Activated T-helper 1 cell treated with anti-CD3 and anti-CD28 coated beads, Interleukin-2, amount 50 U/mL, for 16 hours (primary cell): ENCODE results near the gene FHAD1.
A peak's percentile ranks its signal among the peaks of the same experiment; 100 is the strongest.

Experiments
- DNase-seq, 2 donors: peaks; one replicate each; pipeline ENCODE4 v3.0.0-alpha.2; 2020; ENCODE audit warnings: low read depth in 1 of 2, low spot score in 1 of 2

FHAD1 gene

DNA sequence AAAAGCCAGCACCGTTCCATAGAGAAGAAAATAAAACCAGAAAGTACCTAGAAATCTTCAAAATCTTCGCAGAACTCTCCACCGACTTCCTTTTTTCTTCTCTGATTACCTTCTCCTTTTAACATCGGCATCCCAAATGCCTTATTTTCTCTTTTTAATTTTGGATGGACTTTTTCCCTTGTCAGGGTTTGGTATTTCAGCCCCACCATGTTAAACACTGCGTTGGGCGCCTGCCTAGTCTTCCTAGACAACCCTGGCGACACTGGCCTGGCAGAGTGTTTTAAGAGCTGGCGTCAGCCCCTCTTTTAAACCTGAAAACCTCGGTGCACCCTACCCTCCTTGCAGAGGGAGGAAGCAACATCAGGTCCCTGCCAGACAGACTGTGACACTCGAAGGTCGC lies 96.7 kb downstream of the FHAD1 start:
- DNase-seq: no peak

DNA sequence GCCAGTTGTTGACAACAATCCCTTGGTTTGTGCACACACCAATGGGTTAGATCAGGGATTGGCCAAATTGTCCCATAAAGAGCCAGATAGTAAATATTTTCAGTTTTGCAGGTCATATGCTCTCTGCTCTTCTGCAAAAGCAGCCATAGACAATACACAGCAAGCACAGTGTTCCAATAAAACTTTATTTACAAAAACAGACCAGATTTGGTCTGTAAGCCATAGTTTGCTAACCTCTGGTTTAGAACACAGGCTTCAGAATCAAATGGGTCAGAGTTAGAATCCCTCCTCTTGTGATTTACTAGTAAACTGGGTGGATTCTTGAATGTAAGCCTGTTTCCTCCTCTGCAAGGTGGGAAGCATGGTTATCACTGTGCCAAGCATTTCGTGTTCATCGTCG lies 97.4 kb downstream of the FHAD1 start:
- no peak for DNase-seq

DNA sequence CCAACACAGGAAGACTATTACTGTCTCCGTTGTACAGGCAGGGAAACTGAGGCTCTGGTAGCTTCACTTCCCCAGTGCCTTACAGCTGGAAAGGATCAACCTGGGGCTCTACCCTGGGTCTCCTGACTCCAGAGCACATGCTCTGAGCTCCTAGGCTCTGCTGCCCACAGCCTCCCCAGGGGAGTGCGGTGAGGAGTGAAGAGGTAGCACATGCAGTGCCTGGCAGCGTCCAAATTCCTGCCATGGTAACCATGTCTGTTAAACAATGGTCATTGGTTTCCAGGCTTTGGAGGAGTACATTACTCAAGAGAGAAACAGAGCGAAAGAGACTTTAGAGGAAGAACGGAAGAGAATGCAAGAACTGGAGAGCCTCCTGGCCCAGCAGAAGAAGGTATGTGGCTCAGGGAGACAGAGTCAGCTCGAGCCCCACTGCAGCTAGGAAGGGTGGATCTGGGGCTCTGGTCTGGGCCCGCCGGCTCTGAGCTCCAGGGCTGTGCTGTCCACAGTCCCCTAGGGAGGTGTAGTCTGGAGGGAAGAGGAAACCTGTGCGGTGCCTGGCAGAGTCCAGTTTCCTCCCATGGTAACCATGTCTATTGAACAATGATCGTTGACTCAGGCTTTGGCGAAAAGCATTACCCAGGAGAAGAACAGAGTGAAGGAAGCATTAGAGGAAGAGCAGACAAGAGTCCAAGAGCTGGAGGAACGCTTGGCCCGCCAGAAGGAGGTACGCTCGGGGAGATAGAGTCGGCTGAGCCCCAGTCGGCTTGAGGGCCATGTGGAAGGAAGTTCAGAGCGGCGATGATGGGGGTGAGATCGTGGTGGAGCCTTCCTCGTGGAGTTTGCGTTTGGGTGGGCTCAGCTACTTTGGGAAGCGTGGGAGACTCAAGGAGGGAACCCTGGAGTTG lies 98.0 kb downstream of the FHAD1 start:
- DNase-seq: no peak

GRCh38 chr1:15345705-15346345 lies 98.8 kb downstream of the FHAD1 start:
- peak; percentile 34 to 50 for DNase-seq

- DNase-seq: no peak
Measured at GRCh38 chr1:15346346-15347030, 99.5 kb downstream of the FHAD1 start.

DNA sequence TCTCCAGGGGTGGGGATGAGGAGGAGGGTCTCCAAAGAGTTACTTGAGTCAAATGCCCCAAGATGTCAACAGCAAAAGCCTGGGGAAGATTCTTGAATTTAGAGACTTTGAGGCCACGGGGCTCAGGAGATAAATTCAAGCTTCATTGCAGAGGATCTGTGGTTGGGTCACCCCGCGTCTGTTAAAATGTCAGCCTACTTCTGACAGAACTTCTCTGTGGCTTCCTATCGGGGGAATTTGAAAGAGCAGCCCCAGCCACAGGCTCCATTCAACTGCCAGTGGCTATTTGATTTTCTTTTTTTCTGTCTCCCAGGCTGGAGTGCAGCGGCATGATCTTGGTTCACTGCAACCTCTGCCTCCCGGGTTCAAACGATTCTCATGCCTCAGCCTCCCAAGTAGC lies 100.2 kb downstream of the FHAD1 start:
- no peak for DNase-seq

DNA sequence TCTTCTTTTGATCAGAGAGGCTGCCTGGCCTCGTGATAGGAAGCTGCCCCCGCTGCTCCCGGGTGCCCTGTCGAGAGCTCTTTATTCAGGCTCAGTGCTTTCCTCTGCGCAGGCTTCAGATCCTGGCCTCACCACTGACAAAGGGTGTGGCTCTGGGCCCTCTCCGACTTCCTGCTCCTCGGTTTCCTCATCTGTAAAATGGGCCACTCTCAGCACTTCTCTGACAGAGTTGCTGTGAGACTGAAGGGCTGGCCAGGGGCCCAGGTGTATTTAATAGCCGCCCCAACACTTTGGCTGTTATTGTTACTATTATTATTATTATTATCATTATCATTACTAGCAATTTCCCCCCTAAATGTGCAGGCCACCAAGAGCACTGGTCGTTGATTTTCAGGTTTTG lies 101.6 kb downstream of the FHAD1 start:
- no peak for DNase-seq

DNA sequence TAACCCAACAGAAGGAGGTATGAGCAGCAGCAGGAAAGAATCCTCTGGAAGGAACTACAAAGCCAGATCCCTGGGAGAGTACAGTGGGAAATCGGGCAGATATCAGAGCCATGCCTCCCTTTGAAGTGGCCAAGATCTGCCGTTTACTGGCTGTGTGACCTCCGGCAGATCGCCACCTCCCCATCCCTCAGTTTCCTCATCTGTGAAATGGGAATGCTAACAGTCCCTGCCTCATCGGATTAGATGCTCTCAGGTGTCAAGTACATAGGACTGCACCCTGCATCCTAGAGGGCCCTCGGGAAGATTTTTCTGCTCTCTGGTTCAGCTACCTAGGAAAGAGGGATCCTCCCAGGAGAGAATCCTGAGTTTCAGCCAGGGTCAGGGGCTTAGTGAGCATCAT lies 102.1 kb downstream of the FHAD1 start:
- DNase-seq: no peak

- no peak for DNase-seq
Measured at GRCh38 chr1:15350151-15350550, 103.1 kb downstream of the FHAD1 start.

DNA sequence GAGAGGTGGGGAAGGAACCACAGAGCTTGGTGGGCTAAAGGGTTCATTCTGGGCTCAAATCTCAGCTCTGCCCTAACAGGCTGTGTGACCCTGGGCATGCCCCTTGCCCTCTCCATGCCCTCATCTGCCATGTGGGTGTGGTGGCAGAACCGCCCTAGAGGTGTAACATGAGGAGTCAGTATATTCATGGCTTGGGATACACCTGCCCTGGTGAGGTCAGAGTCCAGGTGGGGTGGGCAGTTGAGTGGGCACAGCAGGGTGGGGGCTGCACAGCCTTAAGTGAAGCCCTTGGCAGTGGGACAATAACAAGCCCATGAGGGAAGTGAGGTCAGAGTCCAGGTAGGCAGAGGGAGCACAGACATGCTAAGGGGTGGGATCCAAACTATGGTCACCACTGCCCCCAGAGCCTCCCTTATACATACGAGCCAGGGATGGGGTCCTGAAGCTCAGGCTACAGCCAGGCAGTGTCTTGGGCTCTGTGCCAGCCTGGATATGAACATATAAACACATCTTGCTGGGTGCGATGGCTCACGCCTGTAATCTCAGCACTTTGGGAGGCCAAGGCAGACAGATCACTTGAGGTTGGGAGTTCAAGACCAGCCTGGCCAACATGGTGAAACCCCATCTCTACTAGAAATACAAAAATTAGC lies 103.7 kb downstream of the FHAD1 start:
- no peak for DNase-seq

DNA sequence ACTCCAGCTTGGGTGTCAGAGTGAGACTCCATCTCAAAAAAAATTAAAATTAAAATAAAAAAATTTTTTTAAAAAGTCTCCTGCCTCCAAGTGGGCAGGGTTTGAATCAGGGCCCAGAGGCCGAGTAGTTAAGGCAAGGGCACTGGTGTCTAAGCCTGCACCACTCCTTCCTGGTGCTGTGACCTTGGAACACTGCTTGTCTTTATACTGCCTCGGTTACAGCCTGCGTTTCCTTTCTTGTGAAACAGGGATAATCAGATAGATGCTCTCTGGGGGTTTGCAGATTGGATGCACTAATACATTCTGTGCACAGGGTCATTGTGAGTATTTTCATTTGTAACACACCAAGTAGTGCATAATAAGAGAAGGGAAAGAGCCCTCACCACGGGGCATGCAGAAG lies 104.3 kb downstream of the FHAD1 start:
- no peak for DNase-seq

DNA sequence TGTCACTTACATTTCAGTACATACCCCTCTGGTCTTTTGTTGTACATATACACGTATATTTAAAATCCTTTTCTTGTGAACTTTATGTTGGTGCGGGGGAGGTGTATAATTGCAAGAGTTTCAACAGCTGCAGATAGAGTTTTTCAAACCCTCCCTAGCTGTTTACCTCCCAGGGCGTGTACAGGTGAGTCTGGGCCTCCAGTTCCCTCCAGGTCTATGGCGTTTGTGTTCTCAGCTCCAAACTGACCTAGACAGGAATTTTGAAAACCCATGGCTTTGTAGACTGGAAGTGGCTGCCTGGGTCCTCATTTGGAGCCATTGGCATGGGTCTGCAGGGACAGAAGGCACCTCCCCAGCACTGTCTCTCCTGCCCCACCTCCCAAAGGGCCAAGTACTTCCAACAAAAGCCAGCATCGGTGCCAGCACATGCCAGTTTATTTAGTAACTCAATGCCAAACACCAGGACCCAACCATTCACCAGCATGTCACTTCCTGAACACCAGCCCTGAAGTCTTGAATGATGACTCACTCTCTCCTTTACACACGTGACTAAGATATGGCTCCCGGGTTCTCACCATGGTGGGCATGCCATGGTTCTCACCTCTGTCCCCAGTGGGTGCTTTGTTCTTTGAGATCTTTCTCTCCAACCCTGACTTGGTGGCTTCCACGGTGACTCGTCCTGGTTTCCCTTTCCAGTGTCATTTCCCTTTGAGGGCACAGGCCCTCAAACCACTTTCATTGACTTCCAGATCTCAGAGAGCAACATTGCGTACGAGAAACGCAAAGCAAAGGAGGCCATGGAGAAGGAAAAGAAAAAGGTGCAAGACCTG lies 105.3 kb downstream of the FHAD1 start:
- peak in 1 of 2 donors; percentile 1 for DNase-seq

- no peak for DNase-seq
Measured at GRCh38 chr1:15353839-15354579, 107.0 kb downstream of the FHAD1 start.

GRCh38 chr1:15354580-15354965 lies 107.5 kb downstream of the FHAD1 start:
- DNase-seq: no peak

DNA sequence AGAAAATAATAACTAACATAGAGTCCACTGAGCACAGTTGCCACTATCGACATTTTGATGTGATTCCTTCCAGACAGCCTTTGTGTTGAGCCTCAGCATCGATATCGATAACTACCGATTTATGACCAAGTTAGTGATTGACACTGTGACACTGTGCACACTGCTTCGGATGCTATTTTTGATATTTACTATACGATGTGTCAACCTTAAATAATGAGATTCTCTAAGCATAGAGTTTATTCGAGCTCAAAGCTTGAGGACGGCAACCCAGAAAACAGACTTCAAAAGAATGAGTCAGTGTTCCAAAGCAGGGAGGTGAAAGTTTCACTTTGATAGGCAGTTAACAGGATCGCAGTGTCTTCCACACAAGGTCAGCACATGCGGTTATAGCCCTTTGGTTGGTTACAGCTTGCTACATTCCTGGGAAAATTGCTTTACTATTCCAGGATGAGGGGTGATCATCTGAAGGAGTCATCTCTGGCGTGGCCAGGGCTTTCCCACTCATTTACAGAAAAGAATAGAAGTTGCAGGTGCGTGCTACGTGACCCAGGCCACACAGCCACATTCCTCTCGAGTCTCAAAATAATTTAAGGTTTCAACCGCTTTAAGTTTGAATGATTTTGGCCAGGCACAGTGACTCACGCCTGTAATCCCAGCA lies 109.1 kb downstream of the FHAD1 start:
- DNase-seq: no peak

DNA sequence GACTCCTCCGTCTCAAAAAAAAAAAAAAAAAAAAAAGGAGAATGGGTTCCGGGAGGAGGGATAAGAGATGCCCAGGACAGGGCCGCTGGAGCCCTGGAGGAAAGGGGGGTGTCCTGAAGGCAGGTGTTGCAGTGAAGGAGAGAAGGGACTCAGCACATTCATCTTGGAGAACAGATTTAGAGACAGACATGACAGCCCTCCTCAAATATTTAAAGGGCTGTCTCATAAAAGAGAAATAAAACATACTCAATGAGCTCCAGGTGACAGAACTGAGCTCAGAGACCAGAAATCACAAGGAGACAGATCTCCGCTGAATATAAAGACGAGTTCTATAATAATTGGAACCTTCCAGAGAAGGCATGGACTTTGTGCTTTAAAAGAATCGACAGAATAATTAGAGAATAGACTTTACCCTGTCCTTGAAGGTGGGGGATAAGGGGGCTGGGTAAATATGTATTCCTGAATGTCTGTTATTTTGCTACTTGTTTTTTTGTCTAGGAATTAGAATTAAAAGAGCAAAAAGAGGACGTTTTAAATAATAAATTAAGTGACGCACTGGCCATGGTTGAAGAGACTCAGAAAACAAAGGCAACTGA lies 110.7 kb downstream of the FHAD1 start:
- DNase-seq: no peak

GRCh38 chr1:15358565-15359133 lies 111.6 kb downstream of the FHAD1 start:
- no peak for DNase-seq

DNA sequence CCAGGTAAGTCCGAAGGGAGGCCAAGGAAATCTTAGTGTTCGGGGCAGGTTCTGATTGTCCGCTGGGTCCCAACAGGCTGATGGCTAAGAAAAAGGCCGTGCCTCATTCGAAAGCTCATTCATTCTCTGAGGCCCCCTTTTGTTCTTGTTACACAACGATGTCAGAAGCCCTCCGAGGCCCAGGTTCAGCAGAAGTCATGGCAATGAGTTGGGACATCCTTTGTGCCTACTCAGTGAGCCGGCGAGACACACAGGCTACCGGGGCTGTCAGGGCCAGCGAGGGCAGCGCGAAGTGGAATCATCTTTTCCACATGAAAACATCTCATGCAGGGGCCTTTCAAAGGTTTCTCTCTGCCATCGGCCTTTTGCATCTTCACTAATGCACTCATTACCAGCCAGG lies 113.7 kb downstream of the FHAD1 start:
- no peak for DNase-seq
